ENCODE results near the gene TSGA10IP.
"Not testable (repeated sequence)": the region's sequence is repeated elsewhere in the genome, so short reads cannot be mapped to it uniquely, and the experiment has no call there.

TSGA10IP gene

GRCh38 chr11:65945941-65946558 is 770 bp downstream of the TSGA10IP start:
- ATAC-seq (replicated peaks) (no peak), DNase-seq (no peak)
- Mint-ChIP-seq H3K27me3 (peaks cover 0 to 6% of the 10 kb centered on the region in 2 donors), H3K4me3 (no peak overlapping the region), H3K36me3 (ENCODE audit: insufficient read depth) (no peaks in the 10 kb centered on the region), H3K4me1 (ENCODE audit: low read depth in 2 of 2) (no peaks in the 10 kb centered on the region), H3K27ac (no peak overlapping the region), H3K9me3 (no peaks in the 10 kb centered on the region)

- no peaks in the 10 kb centered on the region for H3K36me3 Mint-ChIP-seq (ENCODE audit: insufficient read depth)
These were observed 1.4 kb downstream of the TSGA10IP start for GRCh38 chr11:65946655-65947054.

GRCh38 chr11:65947133-65947532 is 1.9 kb downstream of the TSGA10IP start:
- Mint-ChIP-seq H3K4me1 (ENCODE audit: low read depth in 2 of 2) (no peaks in the 10 kb centered on the region), H3K36me3 (ENCODE audit: insufficient read depth) (no peaks in the 10 kb centered on the region), H3K27me3 (no peaks in the 10 kb centered on the region), H3K9me3 (no peaks in the 10 kb centered on the region), H3K27ac (no peak overlapping the region), H3K4me3 (no peak overlapping the region)
- DNase-seq, result no peak
- ATAC-seq (replicated peaks), result no peak

More at GRCh38 chr11:65946655-65947054, 1.4 kb downstream of the TSGA10IP start:
- Mint-ChIP-seq H3K4me3 (no peak overlapping the region), H3K9me3 (no peaks in the 10 kb centered on the region), H3K4me1 (ENCODE audit: low read depth in 2 of 2) (no peaks in the 10 kb centered on the region), H3K27me3 (peaks cover 0 to under 1% of the 10 kb centered on the region in 2 donors), H3K27ac (no peak overlapping the region)
- ATAC-seq (replicated peaks) (no peak), DNase-seq (no peak)

GRCh38 chr11:65947603-65948125 is 2.4 kb downstream of the TSGA10IP start:
- no peaks in the 10 kb centered on the region for H3K9me3 Mint-ChIP-seq
- no peaks in the 10 kb centered on the region for H3K27me3 Mint-ChIP-seq
- ATAC-seq (replicated peaks) (no peak), DNase-seq (no peak)
- H3K36me3 Mint-ChIP-seq (ENCODE audit: insufficient read depth), result no peaks in the 10 kb centered on the region
- no peak overlapping the region for H3K4me3 Mint-ChIP-seq
- H3K4me1 Mint-ChIP-seq (ENCODE audit: low read depth in 2 of 2), result no peaks in the 10 kb centered on the region
- no peak overlapping the region for H3K27ac Mint-ChIP-seq

DNA sequence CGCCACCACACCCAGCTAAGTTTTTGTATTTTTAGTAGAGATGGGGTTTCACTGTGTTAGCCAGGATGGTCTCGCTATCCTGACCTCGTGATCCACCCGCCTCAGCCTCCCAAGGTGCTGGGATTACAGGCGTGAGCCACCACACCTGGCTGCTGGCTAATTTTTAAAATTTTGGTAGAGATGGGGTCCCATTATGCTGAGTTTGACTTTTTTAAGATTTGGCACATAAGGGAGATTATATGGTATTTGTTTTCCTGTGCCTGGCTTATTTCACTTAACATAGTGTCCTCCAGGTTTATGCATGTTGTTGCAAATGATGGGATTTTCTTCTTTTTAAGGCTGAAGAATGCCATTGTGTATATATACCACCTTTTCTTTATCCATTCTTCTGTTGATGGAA is 5.4 kb downstream of the TSGA10IP start:
- H3K27me3 Mint-ChIP-seq; H3K4me1 Mint-ChIP-seq (ENCODE audit: low read depth in 2 of 2); H3K4me3 Mint-ChIP-seq; H3K36me3 Mint-ChIP-seq (ENCODE audit: insufficient read depth); H3K9me3 Mint-ChIP-seq; ATAC-seq (replicated peaks); H3K27ac Mint-ChIP-seq; DNase-seq: not testable (repeated sequence)

GRCh38 chr11:65951641-65952040 is 6.4 kb downstream of the TSGA10IP start:
- H3K27me3 Mint-ChIP-seq; H3K4me3 Mint-ChIP-seq; ATAC-seq (replicated peaks); H3K9me3 Mint-ChIP-seq; H3K36me3 Mint-ChIP-seq (ENCODE audit: insufficient read depth); H3K27ac Mint-ChIP-seq; H3K4me1 Mint-ChIP-seq (ENCODE audit: low read depth in 2 of 2); DNase-seq: not testable (repeated sequence)

DNA sequence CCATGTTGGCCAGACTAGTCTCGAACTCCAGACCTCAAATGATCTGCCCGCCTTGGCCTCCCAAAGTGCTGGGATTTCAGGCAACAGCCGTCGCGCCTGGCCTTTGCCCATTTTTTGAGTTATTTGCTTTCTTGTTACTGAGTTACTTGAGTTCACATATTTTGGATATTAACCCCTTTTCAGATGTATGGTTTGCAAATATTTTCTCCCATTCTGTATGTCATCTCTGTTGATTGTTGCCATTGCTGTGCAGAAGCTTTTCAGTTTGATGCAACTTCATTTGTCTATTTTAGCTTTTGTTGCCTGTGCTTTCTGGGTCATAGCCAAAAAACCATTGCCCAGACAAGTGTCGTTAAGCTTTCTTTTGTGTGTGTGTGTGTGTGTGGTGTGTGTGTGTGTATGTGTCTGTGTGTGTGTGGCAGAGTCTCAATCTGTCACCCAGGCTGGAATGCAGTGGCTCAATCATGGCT is 6.8 kb downstream of the TSGA10IP start:
- H3K27ac Mint-ChIP-seq, result no peak overlapping the region
- ATAC-seq (replicated peaks), result no peak
- H3K4me1 Mint-ChIP-seq (ENCODE audit: low read depth in 2 of 2), result no peaks in the 10 kb centered on the region

GRCh38 chr11:65953471-65953870 is 8.2 kb downstream of the TSGA10IP start:
- Mint-ChIP-seq H3K9me3 (no peaks in the 10 kb centered on the region), H3K27me3 (no peaks in the 10 kb centered on the region), H3K4me3 (no peak overlapping the region), H3K4me1 (ENCODE audit: low read depth in 2 of 2) (no peaks in the 10 kb centered on the region), H3K36me3 (ENCODE audit: insufficient read depth) (peaks cover 3% of the 10 kb centered on the region), H3K27ac (no peak overlapping the region)
- DNase-seq (no peak), ATAC-seq (replicated peaks) (no peak)

More for the DNA sequence above, 6.8 kb downstream of the TSGA10IP start:
- Mint-ChIP-seq H3K9me3 (no peaks in the 10 kb centered on the region), H3K27me3 (no peaks in the 10 kb centered on the region), H3K36me3 (ENCODE audit: insufficient read depth) (peaks cover 2% of the 10 kb centered on the region), H3K4me3 (no peak overlapping the region)
- DNase-seq, result no peak

DNA sequence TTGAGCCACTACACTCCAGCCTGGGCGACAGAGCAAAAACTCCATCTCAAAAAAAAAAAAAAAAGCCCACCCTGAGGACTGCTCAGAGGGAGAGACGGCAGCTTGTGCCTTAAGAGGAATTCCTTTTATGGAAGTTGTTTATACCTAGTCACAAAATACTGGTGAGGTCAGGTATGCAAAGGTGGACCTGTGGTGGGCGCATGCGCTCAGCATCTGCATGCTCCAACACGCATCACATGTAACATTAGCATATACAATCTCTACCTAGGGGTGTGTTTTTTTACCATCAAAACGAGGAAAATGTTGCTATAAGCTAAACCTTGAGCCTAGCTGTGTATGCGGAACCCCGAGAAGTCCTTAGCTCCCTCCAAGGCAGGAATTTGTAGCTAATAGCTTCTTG is 9.5 kb downstream of the TSGA10IP start:
- H3K27ac Mint-ChIP-seq, result no peak overlapping the region

GRCh38 chr11:65958291-65958690 is 13.0 kb downstream of the TSGA10IP start:
- Mint-ChIP-seq H3K4me3 (no peak overlapping the region), H3K27ac (no peak overlapping the region), H3K9me3 (no peaks in the 10 kb centered on the region), H3K4me1 (ENCODE audit: low read depth in 2 of 2) (peaks cover 20 to 22% of the 10 kb centered on the region in 2 donors), H3K36me3 (ENCODE audit: insufficient read depth) (peaks cover 21% of the 10 kb centered on the region), H3K27me3 (no peaks in the 10 kb centered on the region)
- ATAC-seq (replicated peaks) (no peak), DNase-seq (no peak)

More for the DNA sequence above, 9.5 kb downstream of the TSGA10IP start:
- Mint-ChIP-seq H3K27me3 (no peaks in the 10 kb centered on the region), H3K4me3 (no peak overlapping the region), H3K4me1 (ENCODE audit: low read depth in 2 of 2) (no peaks in the 10 kb centered on the region), H3K9me3 (no peaks in the 10 kb centered on the region), H3K36me3 (ENCODE audit: insufficient read depth) (peaks cover 3% of the 10 kb centered on the region)
- ATAC-seq (replicated peaks) (no peak), DNase-seq (no peak)

DNA sequence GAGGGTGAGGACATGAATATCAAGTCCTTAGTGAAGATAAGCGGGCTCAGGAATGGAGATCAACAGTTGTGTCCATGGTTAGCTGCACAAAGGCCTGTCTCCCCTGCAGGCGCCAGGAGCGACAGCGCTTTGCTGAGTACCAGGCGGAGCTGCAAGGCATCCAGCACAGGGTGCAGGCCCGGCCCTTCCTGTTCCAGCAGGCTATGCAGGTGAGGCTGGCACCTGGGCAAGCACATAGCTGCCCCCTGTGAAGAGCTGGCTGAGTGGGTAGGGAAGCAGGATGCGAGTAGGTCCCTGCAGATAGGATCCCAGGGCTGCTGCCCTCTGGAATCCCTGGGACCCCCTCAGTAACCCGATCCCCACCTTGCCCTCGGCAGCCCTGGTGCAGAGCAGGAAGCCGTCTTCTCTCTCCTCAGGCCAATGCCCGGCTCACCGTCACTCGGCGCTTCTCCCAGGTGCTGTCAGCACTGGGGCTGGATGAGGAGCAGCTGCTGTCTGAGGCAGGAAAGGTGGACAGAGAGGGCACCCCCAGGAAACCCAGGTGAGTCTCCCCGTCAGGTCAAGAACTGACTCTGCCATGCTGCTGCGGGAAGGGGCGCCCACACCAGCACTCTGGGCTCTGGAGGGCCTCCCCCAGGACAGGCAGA is 13.6 kb downstream of the TSGA10IP start:
- ATAC-seq (replicated peaks) (no peak), DNase-seq (no peak)
- no peaks in the 10 kb centered on the region for H3K9me3 Mint-ChIP-seq
- H3K27me3 Mint-ChIP-seq, result no peaks in the 10 kb centered on the region
- H3K27ac Mint-ChIP-seq, result no peak overlapping the region
- H3K4me1 Mint-ChIP-seq (ENCODE audit: low read depth in 2 of 2), result peaks cover 20 to 25% of the 10 kb centered on the region in 2 donors
- peaks cover 25% of the 10 kb centered on the region for H3K36me3 Mint-ChIP-seq (ENCODE audit: insufficient read depth)
- H3K4me3 Mint-ChIP-seq, result no peak overlapping the region

DNA sequence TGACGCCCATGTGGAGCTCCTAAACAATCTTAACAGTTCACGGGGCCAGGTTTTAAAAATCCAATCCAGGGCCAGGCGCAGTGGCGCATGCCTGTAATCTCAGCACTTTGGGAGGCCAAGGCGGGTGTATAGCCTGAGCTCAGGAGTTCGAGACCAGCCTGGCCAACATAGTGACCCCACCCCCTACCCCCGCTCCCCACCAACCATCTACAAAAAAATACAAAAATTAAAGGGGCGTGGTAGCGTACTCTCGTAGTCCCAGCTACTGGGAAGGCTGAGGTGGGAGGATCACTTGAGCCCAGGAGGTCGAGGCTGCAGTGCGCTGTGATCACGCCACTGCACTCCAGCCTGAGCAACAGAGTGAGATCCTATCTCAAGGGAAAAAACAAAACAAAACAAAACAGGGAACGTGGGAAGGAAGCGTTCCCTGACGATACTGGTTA is 15.6 kb downstream of the TSGA10IP start:
- H3K9me3 Mint-ChIP-seq, result no peaks in the 10 kb centered on the region
- peak overlapping the region; percentile 98 to 99 for H3K27ac Mint-ChIP-seq
- DNase-seq (no peak), ATAC-seq (replicated peaks) (peak; percentile 0)
- H3K27me3 Mint-ChIP-seq, result no peaks in the 10 kb centered on the region
- H3K36me3 Mint-ChIP-seq (ENCODE audit: insufficient read depth), result peaks cover 44% of the 10 kb centered on the region
- peaks cover 20 to 29% of the 10 kb centered on the region in 2 donors for H3K4me1 Mint-ChIP-seq (ENCODE audit: low read depth in 2 of 2)
- H3K4me3 Mint-ChIP-seq, result peak overlapping the region; percentile 94 to 97

- Mint-ChIP-seq H3K27me3 (no peaks in the 10 kb centered on the region), H3K9me3 (no peaks in the 10 kb centered on the region), H3K27ac (peak within 1 kb of the TSS; percentile 98 to 99), H3K4me3 (peak within 1 kb of the TSS; percentile 94 to 97), H3K4me1 (ENCODE audit: low read depth in 2 of 2) (peaks cover 20 to 31% of the 10 kb centered on the region in 2 donors), H3K36me3 (ENCODE audit: insufficient read depth) (peaks cover 51% of the 10 kb centered on the region)
- DNase-seq, result peak; percentile 90 to 93 (median 92)
- peak; percentile 95 for ATAC-seq (replicated peaks)
These were observed 16.2 kb downstream of the TSGA10IP start, which contains the start of gene SART1 for GRCh38 chr11:65961267-65962140. Gene SART1 (plus strand): TSS chr11:65961734. CDS start chr11:65961781, 47 bp downstream.
